Stimulated activated memory B cell treated with anti-CD40 and anti-IgM and Interleukin-4, amounts not matched to agents 10 μg/mL and 1 μg/mL and 100 μg/mL, for 72 hours (primary cell): Measurements from ENCODE around the gene NCKAP5.

ENCODE experiments used
- ATAC-seq: fragments of 150-1000 bp; cut with Tn5 transposase; 2 replicates; pipeline ENCODE4 v1.10.0; 2021
- H3K27ac Mint-ChIP-seq: one replicate; pipeline ENCODE4 v1.8.0; 2022; ENCODE audit warnings: mild to moderate bottlenecking, mixed read lengths
- H3K27me3 Mint-ChIP-seq: one replicate; pipeline ENCODE4 v1.8.0; 2022; ENCODE audit warnings: mixed read lengths
- H3K36me3 Mint-ChIP-seq: one replicate; pipeline ENCODE4 v1.8.0; 2022; ENCODE audit warnings: mixed read lengths
- H3K4me1 Mint-ChIP-seq: one replicate; pipeline ENCODE4 v1.8.0; 2022; ENCODE audit warnings: mixed read lengths
- H3K4me3 Mint-ChIP-seq: one replicate; pipeline ENCODE4 v1.8.0; 2022; ENCODE audit warnings: mild to moderate bottlenecking, moderate library complexity, mixed read lengths
- H3K9me3 Mint-ChIP-seq: one replicate; pipeline ENCODE4 v1.8.0; 2022; ENCODE audit warnings: mixed read lengths

Gene NCKAP5

GRCh38 chr2:132752421-132753206, 815.6 kb downstream of the NCKAP5 start:
- H3K4me3 Mint-ChIP-seq = no peak overlapping the region
- no peaks in the 10 kb centered on the region for H3K9me3 Mint-ChIP-seq
- no peaks in the 10 kb centered on the region for H3K36me3 Mint-ChIP-seq
- no peaks in the 10 kb centered on the region for H3K4me1 Mint-ChIP-seq
- ATAC-seq = no peak
- H3K27ac Mint-ChIP-seq = no peak overlapping the region
- no peaks in the 10 kb centered on the region for H3K27me3 Mint-ChIP-seq

GRCh38 chr2:132751836-132752235, 816.4 kb downstream of the NCKAP5 start:
- Mint-ChIP-seq H3K9me3 (no peaks in the 10 kb centered on the region), H3K4me3 (no peak overlapping the region), H3K36me3 (no peaks in the 10 kb centered on the region), H3K27me3 (no peaks in the 10 kb centered on the region), H3K4me1 (no peaks in the 10 kb centered on the region), H3K27ac (no peak overlapping the region)
- no peak for ATAC-seq

GRCh38 chr2:132750606-132751005, 817.7 kb downstream of the NCKAP5 start:
- Mint-ChIP-seq H3K4me3 (no peak overlapping the region), H3K9me3 (no peaks in the 10 kb centered on the region), H3K27me3 (no peaks in the 10 kb centered on the region), H3K4me1 (no peaks in the 10 kb centered on the region), H3K36me3 (no peaks in the 10 kb centered on the region), H3K27ac (no peak overlapping the region)
- ATAC-seq = no peak

- no peaks in the 10 kb centered on the region for H3K36me3 Mint-ChIP-seq
- H3K27me3 Mint-ChIP-seq = no peaks in the 10 kb centered on the region
- peaks cover 3% of the 10 kb centered on the region for H3K9me3 Mint-ChIP-seq
- no peak overlapping the region for H3K4me3 Mint-ChIP-seq
- no peak for ATAC-seq
- no peaks in the 10 kb centered on the region for H3K4me1 Mint-ChIP-seq
- no peak overlapping the region for H3K27ac Mint-ChIP-seq
These were observed 821.2 kb downstream of the NCKAP5 start for GRCh38 chr2:132747046-132747445.

GRCh38 chr2:132741754-132742153, 826.5 kb downstream of the NCKAP5 start:
- Mint-ChIP-seq H3K4me1 (no peaks in the 10 kb centered on the region), H3K36me3 (no peaks in the 10 kb centered on the region), H3K27ac (no peak overlapping the region), H3K9me3 (peaks cover 3% of the 10 kb centered on the region), H3K27me3 (no peaks in the 10 kb centered on the region), H3K4me3 (no peak overlapping the region)
- no peak for ATAC-seq

GRCh38 chr2:132740081-132740720, 828.1 kb downstream of the NCKAP5 start:
- Mint-ChIP-seq H3K27me3 (no peaks in the 10 kb centered on the region), H3K4me1 (no peaks in the 10 kb centered on the region), H3K9me3 (no peaks in the 10 kb centered on the region), H3K4me3 (no peak overlapping the region), H3K36me3 (no peaks in the 10 kb centered on the region), H3K27ac (no peak overlapping the region)
- no peak for ATAC-seq

GRCh38 chr2:132738223-132738622, 830.0 kb downstream of the NCKAP5 start:
- no peak for ATAC-seq
- no peaks in the 10 kb centered on the region for H3K9me3 Mint-ChIP-seq
- no peaks in the 10 kb centered on the region for H3K36me3 Mint-ChIP-seq
- no peak overlapping the region for H3K27ac Mint-ChIP-seq
- H3K4me1 Mint-ChIP-seq = no peaks in the 10 kb centered on the region
- no peak overlapping the region for H3K4me3 Mint-ChIP-seq
- H3K27me3 Mint-ChIP-seq = no peaks in the 10 kb centered on the region

- H3K4me3 Mint-ChIP-seq = no peak overlapping the region
These were observed 832.2 kb downstream of the NCKAP5 start for GRCh38 chr2:132736059-132736458.

GRCh38 chr2:132734961-132735360, 833.3 kb downstream of the NCKAP5 start:
- no peaks in the 10 kb centered on the region for H3K27me3 Mint-ChIP-seq
- ATAC-seq = no peak
- no peak overlapping the region for H3K27ac Mint-ChIP-seq
- no peaks in the 10 kb centered on the region for H3K36me3 Mint-ChIP-seq
- H3K4me1 Mint-ChIP-seq = no peaks in the 10 kb centered on the region
- H3K9me3 Mint-ChIP-seq = no peaks in the 10 kb centered on the region
- H3K4me3 Mint-ChIP-seq = no peak overlapping the region

More at GRCh38 chr2:132736059-132736458, 832.2 kb downstream of the NCKAP5 start:
- H3K36me3 Mint-ChIP-seq = no peaks in the 10 kb centered on the region
- no peak for ATAC-seq
- H3K27ac Mint-ChIP-seq = no peak overlapping the region
- no peaks in the 10 kb centered on the region for H3K27me3 Mint-ChIP-seq
- no peaks in the 10 kb centered on the region for H3K4me1 Mint-ChIP-seq
- H3K9me3 Mint-ChIP-seq = no peaks in the 10 kb centered on the region

- Mint-ChIP-seq H3K27me3 (no peaks in the 10 kb centered on the region), H3K36me3 (no peaks in the 10 kb centered on the region), H3K27ac (no peak overlapping the region), H3K4me3 (no peak overlapping the region), H3K4me1 (no peaks in the 10 kb centered on the region), H3K9me3 (no peaks in the 10 kb centered on the region)
- ATAC-seq = no peak
These were observed 835.2 kb downstream of the NCKAP5 start for GRCh38 chr2:132733094-132733493.

- H3K4me1 Mint-ChIP-seq = no peaks in the 10 kb centered on the region
- H3K27me3 Mint-ChIP-seq = no peaks in the 10 kb centered on the region
- no peak for ATAC-seq
- no peak overlapping the region for H3K27ac Mint-ChIP-seq
- H3K4me3 Mint-ChIP-seq = no peak overlapping the region
- no peaks in the 10 kb centered on the region for H3K36me3 Mint-ChIP-seq
- no peaks in the 10 kb centered on the region for H3K9me3 Mint-ChIP-seq
These were observed 835.6 kb downstream of the NCKAP5 start for GRCh38 chr2:132732694-132733093.

- H3K4me1 Mint-ChIP-seq = no peaks in the 10 kb centered on the region
- H3K36me3 Mint-ChIP-seq = no peaks in the 10 kb centered on the region
- no peaks in the 10 kb centered on the region for H3K9me3 Mint-ChIP-seq
- H3K4me3 Mint-ChIP-seq = no peak overlapping the region
- no peak for ATAC-seq
- no peak overlapping the region for H3K27ac Mint-ChIP-seq
- H3K27me3 Mint-ChIP-seq = no peaks in the 10 kb centered on the region
These were observed 836.8 kb downstream of the NCKAP5 start for GRCh38 chr2:132731441-132731840.

- no peaks in the 10 kb centered on the region for H3K36me3 Mint-ChIP-seq
- H3K9me3 Mint-ChIP-seq = no peaks in the 10 kb centered on the region
- H3K27me3 Mint-ChIP-seq = no peaks in the 10 kb centered on the region
- no peak overlapping the region for H3K27ac Mint-ChIP-seq
- ATAC-seq = no peak
- H3K4me1 Mint-ChIP-seq = no peaks in the 10 kb centered on the region
- H3K4me3 Mint-ChIP-seq = no peak overlapping the region
These were observed 837.7 kb downstream of the NCKAP5 start for GRCh38 chr2:132730611-132731010.

GRCh38 chr2:132729522-132729921, 838.7 kb downstream of the NCKAP5 start:
- Mint-ChIP-seq H3K9me3 (no peaks in the 10 kb centered on the region), H3K4me3 (no peak overlapping the region), H3K36me3 (no peaks in the 10 kb centered on the region), H3K27me3 (no peaks in the 10 kb centered on the region), H3K27ac (no peak overlapping the region), H3K4me1 (no peaks in the 10 kb centered on the region)
- no peak for ATAC-seq

- no peak for ATAC-seq
- no peaks in the 10 kb centered on the region for H3K36me3 Mint-ChIP-seq
- no peak overlapping the region for H3K4me3 Mint-ChIP-seq
- peaks cover 3% of the 10 kb centered on the region for H3K9me3 Mint-ChIP-seq
- no peaks in the 10 kb centered on the region for H3K4me1 Mint-ChIP-seq
- H3K27me3 Mint-ChIP-seq = no peaks in the 10 kb centered on the region
- H3K27ac Mint-ChIP-seq = no peak overlapping the region
These were observed 842.1 kb downstream of the NCKAP5 start for GRCh38 chr2:132726155-132726554.

GRCh38 chr2:132725748-132726147, 842.5 kb downstream of the NCKAP5 start:
- Mint-ChIP-seq H3K4me3 (no peak overlapping the region), H3K9me3 (peaks cover 3% of the 10 kb centered on the region), H3K27ac (no peak overlapping the region), H3K4me1 (no peaks in the 10 kb centered on the region), H3K27me3 (no peaks in the 10 kb centered on the region), H3K36me3 (no peaks in the 10 kb centered on the region)
- no peak for ATAC-seq
